SU-DHL-6 (cell line): ENCODE data around the gene SLC16A11.

Source experiments
- H2AFZ ChIP-seq: fragments of 200-600 bp; sonication (generic); 2 replicates; pipeline ENCODE4 v1.6.1; 2014; ENCODE audit warnings: low read depth, mild to moderate bottlenecking, moderate library complexity, mixed read lengths, antibody characterized with exemption, low read length; ENCODE audit not compliant: severe bottlenecking
- H3F3A ChIP-seq: fragments of 200-600 bp; shearing (Covaris generic); 2 replicates; pipeline ENCODE4 v1.6.0; 2016; ENCODE audit warnings: antibody characterized with exemption, mild to moderate bottlenecking; ENCODE audit not compliant: insufficient read depth
- H3K27ac ChIP-seq: fragments of 200-600 bp; sonication (generic); 2 replicates; pipeline ENCODE4 v1.5.1; 2016; ENCODE audit warnings: low read depth, mild to moderate bottlenecking, low read length, moderate library complexity, mixed read lengths
- H3K27me3 ChIP-seq: fragments of 200-600 bp; sonication (generic), shearing (Covaris generic); 2 replicates; pipeline ENCODE4 v1.6.0; 2014; ENCODE audit warnings: mild to moderate bottlenecking, low read length
- H3K36me3 ChIP-seq: fragments of 200-600 bp; sonication (generic); 2 replicates; pipeline ENCODE4 v1.6.1; 2014; ENCODE audit warnings: mild to moderate bottlenecking, low read length, mixed read lengths
- H3K4me2 ChIP-seq: fragments of 300-600, 200-600 bp; shearing (Covaris generic), sonication (generic); 2 replicates; pipeline ENCODE4 v1.6.0; 2014; ENCODE audit warnings: low read length, low read depth, mild to moderate bottlenecking; ENCODE audit not compliant: poor library complexity, severe bottlenecking
- H3K4me3 ChIP-seq: fragments of 200-600 bp; sonication (generic); 2 replicates; pipeline ENCODE4 v1.5.1; 2014; ENCODE audit warnings: antibody characterized with exemption, low read length, mild to moderate bottlenecking, mixed read lengths; ENCODE audit not compliant: insufficient read depth, poor library complexity, severe bottlenecking
- H3K79me2 ChIP-seq: fragments of 200-600 bp; sonication (generic); 2 replicates; pipeline ENCODE4 v1.6.1; 2014; ENCODE audit warnings: mild to moderate bottlenecking, low read length, moderate library complexity; ENCODE audit not compliant: insufficient read depth
- H3K9ac ChIP-seq: fragments of 200-600 bp; sonication (generic); 2 replicates; pipeline ENCODE4 v1.7.0; 2014; ENCODE audit warnings: mild to moderate bottlenecking, low read length
- H3K9me2 ChIP-seq: fragments of 200-600 bp; sonication (generic); replicated peaks from 2 replicates; pipeline ENCODE4 v1.6.1; 2014; ENCODE audit warnings: low read length; ENCODE audit not compliant: insufficient read depth
- H3K9me3 ChIP-seq: fragments of 200-600 bp; sonication (generic); 2 replicates; pipeline ENCODE4 v1.6.1; 2014; ENCODE audit warnings: low read length, mixed read lengths; ENCODE audit not compliant: insufficient read depth
- H4K20me1 ChIP-seq: fragments of 200-600 bp; sonication (generic); 2 replicates; pipeline ENCODE4 v1.6.1; 2014; ENCODE audit warnings: low read depth, mild to moderate bottlenecking, antibody characterized with exemption, low read length, moderate library complexity, mixed read lengths
- CTCF ChIP-seq: fragments of 200-600 bp; sonication (generic); IDR thresholded peaks from one replicate; pipeline ENCODE4 v1.5.1; 2017; ENCODE audit warnings: antibody characterized with exemption, mild to moderate bottlenecking, low read length, moderate library complexity; ENCODE audit not compliant: insufficient read depth, poor library complexity, severe bottlenecking
- EZH2phosphoT487 ChIP-seq: fragments of 200-600 bp; sonication (generic), shearing (Covaris generic); conservative IDR thresholded peaks from 2 replicates; pipeline ENCODE4 v1.6.1; 2018; ENCODE audit warnings: mild to moderate bottlenecking, antibody characterized with exemption, low read length, moderate library complexity, mixed read lengths

SLC16A11 gene

GRCh38 chr17:7041607-7042500 lies 2.0 kb downstream of the SLC16A11 start:
- Histone ChIP-seq H3K36me3 (no peaks in the 10 kb centered on the region), H3K27ac (no peak overlapping the region), H3K4me3 (no peak overlapping the region), H3K9me2 (no peaks in the 10 kb centered on the region), H2AFZ (no peak overlapping the region), H3K79me2 (no peaks in the 10 kb centered on the region), H3K9me3 (no peaks in the 10 kb centered on the region), H3F3A (no peaks in the 10 kb centered on the region), H3K9ac (no peak overlapping the region), H3K27me3 (no peaks in the 10 kb centered on the region), H3K4me2 (no peak overlapping the region), H4K20me1 (no peaks in the 10 kb centered on the region)
- TF ChIP-seq EZH2phosphoT487 (no peak), CTCF (no peak)

GRCh38 chr17:7039832-7040231 lies 4.1 kb downstream of the SLC16A11 start:
- H3K27ac ChIP-seq: no peak overlapping the region
- H3K4me3 ChIP-seq: no peak overlapping the region

GRCh38 chr17:7038025-7038862 lies 5.6 kb downstream of the SLC16A11 start:
- Histone ChIP-seq H3K9me2 (no peaks in the 10 kb centered on the region), H2AFZ (no peak overlapping the region), H3F3A (no peaks in the 10 kb centered on the region; the same call in 1 of the 2 replicates), H3K79me2 (no peaks in the 10 kb centered on the region), H3K4me2 (no peak overlapping the region), H3K36me3 (no peaks in the 10 kb centered on the region), H3K9ac (no peak overlapping the region), H4K20me1 (no peaks in the 10 kb centered on the region), H3K27ac (no peak overlapping the region), H3K9me3 (no peaks in the 10 kb centered on the region), H3K27me3 (no peaks in the 10 kb centered on the region), H3K4me3 (no peak overlapping the region)
- TF ChIP-seq CTCF: no peak
- no peak for TF ChIP-seq EZH2phosphoT487

More at GRCh38 chr17:7039832-7040231, 4.1 kb downstream of the SLC16A11 start:
- H3K9me3 ChIP-seq: no peaks in the 10 kb centered on the region
- no peak overlapping the region for H2AFZ ChIP-seq
- no peaks in the 10 kb centered on the region for H3K27me3 ChIP-seq
- no peaks in the 10 kb centered on the region for H3K36me3 ChIP-seq
- no peaks in the 10 kb centered on the region for H3F3A ChIP-seq
- no peak overlapping the region for H3K9ac ChIP-seq
- H3K9me2 ChIP-seq: no peaks in the 10 kb centered on the region
- H4K20me1 ChIP-seq: no peaks in the 10 kb centered on the region
- TF ChIP-seq CTCF (no peak), EZH2phosphoT487 (no peak)
- no peak overlapping the region for H3K4me2 ChIP-seq
- H3K79me2 ChIP-seq: no peaks in the 10 kb centered on the region
